Effector CD4-positive, alpha-beta T cell (primary cell): ENCODE results near the gene NTM.

Experiments used
- DNase-seq: peaks from one replicate; pipeline ENCODE4 v3.0.0-alpha.2; 2020

The NTM gene

DNA sequence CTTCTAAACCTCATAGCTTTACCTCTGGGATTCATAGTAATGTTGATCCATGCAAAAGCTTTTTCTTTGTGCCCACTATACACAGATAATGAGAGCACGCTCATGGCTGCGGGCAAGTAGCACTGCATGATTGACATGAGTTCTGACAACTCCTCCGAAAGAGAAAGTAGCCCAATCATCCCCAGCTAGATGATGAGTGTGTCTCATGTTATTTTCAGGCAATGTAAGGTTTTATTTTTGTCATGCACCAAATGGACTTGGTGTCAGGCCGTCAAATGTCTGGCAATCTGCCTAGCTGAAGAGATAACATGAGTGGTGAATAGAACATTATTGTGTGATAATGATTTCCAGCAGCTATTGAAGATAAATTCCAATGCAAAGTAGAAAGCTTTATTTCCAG lies 662.6 kb downstream of the NTM start:
- no peak for DNase-seq

DNA sequence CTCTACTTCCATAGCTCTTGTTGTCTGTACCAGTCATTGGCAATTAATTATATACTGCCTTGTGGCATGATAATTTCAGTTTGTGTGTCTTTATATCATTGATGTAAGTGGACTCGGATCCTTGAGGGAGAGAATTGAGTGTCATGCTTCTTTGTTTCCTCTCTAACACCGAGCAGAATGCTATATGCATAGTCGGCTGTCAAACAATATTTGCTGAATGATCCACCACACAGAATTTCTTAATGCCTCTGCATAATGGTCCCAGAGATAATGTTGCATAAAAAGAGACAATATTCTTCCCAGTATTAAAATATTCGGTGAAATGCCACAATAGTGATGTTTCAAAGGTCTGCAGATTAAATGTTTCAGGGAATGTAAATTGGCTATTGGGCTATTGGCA lies 664.8 kb downstream of the NTM start:
- DNase-seq: no peak

DNA sequence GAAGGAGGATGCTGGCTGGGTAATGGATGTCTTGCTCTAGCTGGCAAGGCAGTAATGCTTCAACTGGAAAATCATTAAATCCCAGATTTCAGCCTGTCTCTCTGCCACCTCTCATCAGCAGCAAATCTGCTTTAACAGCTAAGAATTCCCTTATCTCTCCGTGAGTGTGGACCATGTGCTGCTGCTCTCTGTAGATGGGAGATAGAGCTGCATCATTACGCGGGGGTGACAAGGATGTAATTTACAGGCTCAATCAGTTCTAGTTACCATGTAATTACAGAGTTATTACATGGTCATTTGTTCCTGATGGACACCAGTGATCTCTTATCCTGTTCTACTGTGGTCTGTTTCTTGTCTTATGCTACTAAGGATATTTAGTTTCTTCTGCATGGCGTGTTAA lies 665.4 kb downstream of the NTM start:
- no peak for DNase-seq

- no peak for DNase-seq
Observed at GRCh38 chr11:132036220-132036619, 665.8 kb downstream of the NTM start.

DNA sequence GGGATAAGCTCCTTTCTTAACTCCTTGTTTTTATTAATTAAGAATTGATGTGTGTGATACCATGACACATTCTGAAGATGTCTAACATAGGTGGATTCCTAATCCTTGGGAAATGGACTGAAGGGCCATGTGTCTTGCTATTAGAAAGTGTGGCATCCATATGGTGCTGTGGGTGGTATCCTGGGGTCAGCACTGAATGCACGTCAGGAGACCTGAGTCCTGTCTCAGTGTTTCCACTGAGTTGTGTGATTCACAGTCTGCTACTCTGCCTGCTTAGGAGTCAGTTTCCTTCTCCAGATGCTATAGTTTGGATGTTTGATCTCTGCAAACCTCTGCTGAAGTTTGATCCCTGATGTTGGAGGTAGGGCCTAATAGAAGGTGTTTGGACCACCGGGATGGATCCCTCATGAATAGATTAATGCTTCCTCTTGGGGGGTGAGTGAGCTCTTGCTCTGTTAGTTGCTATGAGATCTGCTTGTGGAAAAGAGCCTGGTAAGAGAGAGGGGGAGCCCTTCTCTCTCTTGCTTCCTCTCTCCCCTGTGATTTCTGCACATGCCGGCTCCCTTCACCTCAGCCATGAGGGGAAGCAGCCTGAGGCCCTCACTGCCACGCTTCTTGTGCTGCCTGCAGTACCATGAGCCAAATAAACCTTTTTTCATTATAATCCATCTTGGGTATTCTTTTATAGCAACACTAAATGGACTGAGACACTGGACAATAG lies 666.5 kb downstream of the NTM start:
- no peak for DNase-seq

- no peak for DNase-seq
Observed at GRCh38 chr11:132037467-132037862, 667.0 kb downstream of the NTM start.

DNA sequence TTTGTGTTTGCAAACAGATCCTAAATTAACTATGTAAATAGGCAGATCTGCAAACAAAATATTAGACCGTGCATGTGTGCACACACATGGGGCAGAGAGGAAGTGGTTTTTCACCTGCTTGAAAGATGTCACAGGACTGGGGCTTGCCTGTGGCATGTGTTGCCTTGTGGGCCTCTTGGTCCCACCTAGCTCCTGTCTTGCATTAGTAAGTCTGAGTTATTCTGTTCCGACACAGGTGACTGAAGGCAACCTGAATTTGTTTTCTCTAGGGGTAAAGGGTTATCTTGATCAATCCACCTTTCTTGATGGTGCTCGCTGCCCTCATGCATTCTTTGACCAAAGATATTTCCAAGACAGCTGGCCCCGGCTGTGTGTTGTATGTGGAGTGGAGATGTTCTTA lies 667.5 kb downstream of the NTM start:
- no peak for DNase-seq

- no peak for DNase-seq
Observed at GRCh38 chr11:132039521-132039920, 669.1 kb downstream of the NTM start.

DNA sequence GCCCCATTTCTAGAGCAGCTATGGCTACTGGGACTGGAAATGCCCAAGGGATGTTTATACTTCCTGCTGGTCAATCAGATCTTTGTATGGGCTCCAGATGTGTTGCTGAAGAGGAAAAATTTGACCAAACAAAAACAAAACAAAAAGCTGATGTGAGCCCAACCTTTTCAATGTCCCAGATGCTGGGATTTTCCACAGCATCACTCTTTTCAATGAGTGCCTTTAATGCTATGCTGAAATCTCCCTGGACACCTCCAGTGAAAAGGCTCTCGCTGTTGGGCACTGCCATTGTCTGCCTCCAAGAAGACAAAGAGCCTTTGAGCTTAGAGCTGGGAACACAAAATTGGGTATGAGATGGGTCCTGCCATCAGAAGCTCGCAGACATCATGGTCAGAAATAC lies 671.9 kb downstream of the NTM start:
- no peak for DNase-seq

DNA sequence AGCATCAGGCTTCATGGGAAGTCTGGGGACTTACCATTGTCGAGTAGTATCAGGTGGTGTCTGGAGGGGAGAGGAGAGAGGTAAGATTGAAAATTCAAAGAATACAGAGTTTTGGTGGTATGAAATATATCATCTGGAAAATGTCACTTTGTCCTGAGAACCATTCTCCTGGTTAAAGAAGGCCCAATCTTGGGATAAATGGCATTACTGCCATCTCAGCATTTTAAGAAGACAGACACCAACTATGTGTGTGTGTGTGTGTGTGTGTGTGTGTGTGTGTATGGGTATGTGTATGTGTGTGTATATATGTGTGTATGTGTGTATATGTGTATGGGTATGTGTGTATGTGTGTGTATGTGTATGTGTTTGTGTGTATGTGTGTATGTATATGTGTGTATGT lies 673.3 kb downstream of the NTM start:
- DNase-seq: no peak

DNA sequence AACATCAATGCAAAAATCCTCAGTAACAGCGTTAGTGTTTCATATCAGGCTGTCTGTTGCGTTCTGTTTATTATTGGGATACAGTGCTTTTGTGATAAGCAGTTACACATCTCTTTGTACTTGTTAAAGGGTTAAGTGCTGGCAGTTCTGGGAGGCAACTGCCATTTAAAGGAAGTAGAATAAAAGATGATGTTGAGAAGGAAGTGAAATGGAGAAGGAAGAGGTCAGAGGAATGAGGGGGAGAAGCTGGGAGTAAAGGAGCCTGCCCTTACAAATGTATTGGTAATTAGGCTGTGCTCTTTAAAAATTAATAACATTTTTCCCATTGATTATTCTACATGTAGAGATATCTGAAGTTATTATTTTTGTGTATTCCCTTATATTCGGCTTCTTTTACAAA lies 674.7 kb downstream of the NTM start:
- no peak for DNase-seq

DNA sequence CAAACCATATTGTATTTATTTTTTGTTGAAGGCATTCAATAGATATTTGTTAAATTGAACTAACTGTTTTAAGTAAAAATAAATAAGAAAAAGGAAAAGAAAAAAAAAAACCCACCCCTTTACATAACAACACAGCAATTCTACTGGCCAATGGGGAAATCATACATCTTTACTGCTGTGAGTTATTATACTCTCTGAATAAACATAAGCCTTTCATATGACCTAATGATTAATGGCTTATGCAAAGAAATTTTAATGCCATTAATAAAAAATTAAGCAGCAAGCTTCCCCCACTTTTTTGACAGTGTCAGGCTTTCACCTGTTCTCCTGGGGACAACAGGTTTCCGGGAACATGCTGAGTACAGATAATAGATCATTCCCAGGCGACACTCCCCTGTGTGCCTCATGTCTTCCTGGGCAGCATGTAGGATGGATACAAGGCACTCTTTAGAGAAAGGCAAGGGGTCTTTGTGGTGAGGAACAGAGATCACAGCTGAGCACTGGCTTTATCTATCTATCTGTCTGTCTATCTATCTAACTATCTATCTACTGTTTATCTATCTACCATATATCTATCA lies 676.0 kb downstream of the NTM start:
- no peak for DNase-seq

DNA sequence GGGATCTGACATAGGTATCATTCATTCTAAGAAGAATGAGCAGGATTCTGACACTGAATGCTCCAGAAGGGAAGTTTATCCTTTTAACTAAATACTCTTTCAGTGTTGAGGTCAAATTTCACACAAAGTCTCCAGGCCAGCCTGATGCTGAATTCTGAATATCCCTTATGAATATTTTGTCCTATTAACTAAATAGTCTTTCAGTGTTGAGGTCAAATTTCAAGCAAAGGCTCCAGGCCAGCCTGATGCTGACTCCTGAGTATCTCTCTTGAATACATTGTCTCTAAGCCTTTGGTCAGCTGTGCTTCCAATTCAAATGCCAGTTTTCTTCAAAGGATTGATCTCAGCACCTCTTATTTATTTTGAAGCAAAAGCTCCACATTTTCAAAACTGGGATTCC lies 676.8 kb downstream of the NTM start:
- no peak for DNase-seq

GRCh38 chr11:132048040-132048439 lies 677.6 kb downstream of the NTM start:
- no peak for DNase-seq

GRCh38 chr11:132049205-132049604 lies 678.8 kb downstream of the NTM start:
- no peak for DNase-seq

- no peak for DNase-seq
Observed at GRCh38 chr11:132050049-132050448, 679.6 kb downstream of the NTM start.

DNA sequence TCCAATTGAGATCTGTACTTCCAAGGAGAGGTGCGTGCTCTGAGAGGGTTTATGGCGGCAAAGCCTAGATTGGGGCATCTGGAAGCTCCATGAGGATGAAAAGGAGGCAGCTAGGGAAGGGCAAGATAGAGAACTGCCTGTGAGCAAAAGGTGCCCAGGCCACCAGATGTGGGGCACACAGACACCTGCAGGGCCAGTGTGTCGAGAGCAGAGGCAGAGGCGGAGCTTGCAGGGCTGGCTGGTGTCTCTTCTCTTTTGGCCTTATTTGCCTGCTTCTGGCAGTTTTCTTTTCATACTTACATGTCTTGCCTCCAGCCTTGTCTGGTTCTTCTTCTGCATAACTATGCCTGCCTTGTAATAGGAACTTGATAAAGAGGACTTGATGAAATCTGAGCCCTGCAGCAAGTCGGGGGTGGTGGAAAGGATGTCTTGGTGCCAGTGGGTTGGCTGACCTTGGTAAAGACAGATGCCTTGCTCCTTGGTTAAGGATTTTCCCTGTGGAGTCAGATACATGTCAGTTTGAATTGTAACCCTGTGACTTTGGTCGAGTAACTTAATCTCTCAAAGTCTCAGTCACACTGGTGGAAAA lies 680.3 kb downstream of the NTM start:
- DNase-seq: no peak

DNA sequence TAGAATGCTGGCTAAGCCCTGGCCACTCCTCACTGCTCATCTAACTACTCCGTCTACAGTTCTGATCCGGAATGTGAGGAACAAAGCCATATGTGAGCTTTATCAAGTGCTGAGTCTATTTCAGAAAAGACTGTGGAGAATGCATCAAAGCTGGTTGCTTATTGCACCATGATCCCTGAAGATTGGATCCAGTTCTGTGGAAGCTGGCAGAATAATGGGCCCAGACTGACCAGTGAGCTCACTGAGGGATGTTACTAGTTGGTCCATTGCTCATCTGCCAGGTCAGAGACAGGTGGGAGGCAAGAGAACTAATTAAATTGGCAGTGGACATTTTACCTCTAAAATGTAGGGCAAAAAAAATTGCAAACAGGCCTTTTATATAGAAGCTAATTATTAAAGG lies 681.3 kb downstream of the NTM start:
- DNase-seq: no peak

DNA sequence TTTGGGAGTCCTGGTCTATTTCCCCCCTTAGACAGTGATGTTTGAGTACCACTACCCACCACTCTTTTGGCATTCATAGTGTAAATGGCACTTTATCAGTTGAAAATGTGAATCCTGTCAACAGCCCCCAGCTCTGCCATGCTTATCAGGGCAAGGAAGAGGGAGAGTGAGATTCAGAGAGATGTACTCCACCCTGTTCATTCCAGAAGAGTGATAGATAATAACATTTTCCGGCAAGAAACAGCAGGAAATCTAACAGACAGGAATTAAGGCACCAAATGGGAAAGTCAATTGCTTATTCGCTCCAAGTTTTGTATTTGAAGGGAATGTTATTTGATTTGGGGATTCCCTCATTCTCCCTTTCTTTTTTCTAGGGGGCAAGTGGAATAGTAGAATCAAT lies 681.9 kb downstream of the NTM start:
- DNase-seq: no peak

- DNase-seq: no peak
Observed at GRCh38 chr11:132052904-132053303, 682.5 kb downstream of the NTM start.

- DNase-seq: no peak
Observed at GRCh38 chr11:132054822-132055221, 684.4 kb downstream of the NTM start.

GRCh38 chr11:132055296-132055695 lies 684.9 kb downstream of the NTM start:
- DNase-seq: no peak

DNA sequence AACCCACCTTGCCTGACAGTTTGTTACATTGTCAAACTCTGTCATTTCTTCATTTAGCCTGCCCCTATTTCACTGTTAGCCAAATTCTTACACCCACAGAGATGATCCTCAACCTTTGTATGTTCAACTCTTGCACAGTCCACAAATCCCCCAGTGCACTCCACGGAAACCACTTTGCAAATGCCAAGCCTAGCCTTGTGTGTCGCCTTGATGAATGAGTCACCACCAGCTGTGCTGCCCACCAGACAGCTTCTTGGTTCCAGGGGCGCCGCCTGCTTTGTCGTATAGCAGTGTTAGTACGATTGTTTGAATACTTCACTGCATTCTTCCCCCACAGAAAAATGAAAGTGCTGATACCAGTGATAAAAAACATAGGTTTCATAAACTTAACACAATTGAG lies 686.3 kb downstream of the NTM start:
- DNase-seq: no peak

- DNase-seq: no peak
Observed at GRCh38 chr11:132057266-132057665, 686.9 kb downstream of the NTM start.
